ENCODE measurements around the gene NFAM1. TPM values are rescaled to one million over a fixed set of nuclear protein-coding genes. Genes with fewer than 3 reads are reported as not detected.

NFAM1 gene
- total RNA-seq, 1 experiment from 2014 or later: not detected

DNA sequence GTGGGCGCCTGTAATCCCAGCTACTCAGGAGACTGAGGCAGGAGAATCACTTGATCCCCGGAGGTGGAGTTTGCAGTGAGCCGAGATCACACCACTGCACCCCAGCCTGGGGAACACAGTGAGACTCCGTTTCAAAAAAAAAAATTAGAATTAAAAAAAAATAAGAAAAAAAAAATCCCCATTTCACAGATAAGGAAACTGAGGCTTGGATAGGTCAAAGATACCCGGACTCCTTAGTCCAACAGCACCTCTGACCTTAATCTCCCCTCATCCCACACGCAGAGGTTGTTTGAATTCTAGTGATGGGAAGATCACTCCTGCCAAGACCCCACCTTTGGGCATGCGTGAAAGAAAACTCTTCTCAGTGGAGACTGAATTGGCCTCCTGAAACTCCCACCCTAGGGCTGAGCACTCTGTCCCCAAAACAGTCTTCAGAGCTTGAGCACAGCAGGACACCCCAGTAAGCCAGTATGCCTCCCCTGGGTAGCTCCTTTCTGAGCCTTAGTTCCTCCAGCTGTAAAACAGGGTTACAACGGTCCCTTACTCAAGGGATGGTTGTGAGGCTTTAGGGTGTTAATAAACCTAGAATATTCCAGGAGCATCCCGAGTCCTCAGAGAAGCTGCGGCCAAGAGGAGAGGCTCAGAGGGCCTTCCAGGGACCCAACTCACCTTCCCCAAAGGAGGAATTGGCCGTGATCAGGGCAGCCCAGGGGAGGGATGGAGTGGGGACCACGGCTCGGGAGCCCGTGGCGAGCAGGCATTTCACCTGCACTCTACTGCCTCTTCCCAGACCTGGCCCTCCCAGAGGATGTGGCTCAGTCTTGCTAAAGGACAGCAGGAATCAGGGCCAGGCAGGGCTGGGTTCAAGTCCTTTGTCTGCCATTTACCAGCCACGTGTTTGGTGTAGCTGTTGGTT lies 73.3 kb downstream of the NFAM1 start:
- DNase-seq (ENCODE audit: low read depth): no peak

DNA sequence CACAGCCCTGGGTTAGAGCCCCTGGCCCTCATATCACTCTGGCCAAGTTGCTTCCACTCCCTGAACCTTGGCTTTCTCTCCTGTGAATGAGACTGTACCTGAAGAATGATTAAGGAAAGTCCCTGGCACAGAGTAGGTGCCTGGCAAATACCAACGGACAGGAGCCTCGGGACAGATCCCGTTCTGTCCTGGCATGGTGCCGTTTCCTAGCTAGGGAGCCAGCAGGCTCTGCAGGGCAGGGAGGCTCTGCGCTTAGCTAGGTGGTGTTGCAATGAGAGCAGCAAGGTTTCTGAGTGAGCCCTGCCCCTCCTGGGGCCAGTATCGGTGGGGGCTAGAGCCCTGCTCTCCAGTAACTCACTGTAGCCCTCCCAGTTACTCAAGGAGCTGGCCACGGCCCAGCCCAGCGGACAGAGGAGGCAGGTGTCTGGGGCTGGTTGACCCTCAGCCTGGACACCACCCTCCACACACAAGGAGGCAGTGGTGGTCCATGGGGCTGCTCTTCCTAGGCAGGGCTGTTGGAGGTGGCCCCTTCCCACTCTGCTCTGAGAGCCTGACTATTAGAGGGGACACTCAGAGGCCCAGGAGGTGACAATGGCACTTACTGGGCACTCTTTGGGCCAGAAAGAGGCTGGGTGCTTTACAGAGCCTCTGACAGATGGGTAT lies 74.4 kb downstream of the NFAM1 start:
- DNase-seq (ENCODE audit: low read depth): no peak

DNA sequence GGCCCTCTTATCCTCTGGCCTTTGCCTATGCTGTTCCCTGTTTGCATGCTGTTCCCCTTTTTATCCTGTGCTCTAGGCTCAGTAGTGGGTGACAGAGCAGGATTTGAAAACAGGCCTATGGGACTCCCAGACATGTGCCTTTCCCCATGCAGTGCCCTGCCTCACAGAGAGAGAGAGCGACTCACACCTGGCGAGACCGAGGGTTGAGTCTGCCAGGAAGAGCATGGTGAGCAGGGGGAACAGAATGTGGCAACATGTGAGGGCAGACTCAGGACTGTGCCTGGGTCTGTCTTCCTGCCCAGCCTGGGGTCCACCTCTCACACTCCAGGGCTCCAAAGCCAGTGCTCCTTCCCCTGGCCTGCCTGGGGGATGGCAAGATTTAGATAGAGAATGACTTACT lies 75.0 kb downstream of the NFAM1 start:
- DNase-seq (ENCODE audit: low read depth): no peak

DNA sequence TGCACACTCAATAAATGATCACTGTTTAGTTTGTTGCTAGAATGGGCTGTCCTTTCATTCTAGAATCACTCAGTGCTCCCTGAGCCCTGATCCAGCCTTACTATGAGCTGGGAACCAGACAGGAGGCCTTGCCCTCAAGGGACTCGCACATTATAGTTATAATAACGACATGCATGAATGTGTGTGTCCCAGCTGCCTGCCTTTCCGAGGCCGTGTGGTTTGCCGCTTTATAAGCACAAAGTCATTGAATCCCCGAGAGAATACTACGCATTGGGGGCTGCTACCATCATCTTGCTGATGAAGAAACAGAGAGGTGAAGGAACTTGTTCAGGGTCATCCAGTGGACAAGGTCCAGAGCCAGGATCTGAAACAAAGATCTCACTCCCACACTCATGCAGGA lies 75.7 kb downstream of the NFAM1 start:
- DNase-seq (ENCODE audit: low read depth): no peak

DNA sequence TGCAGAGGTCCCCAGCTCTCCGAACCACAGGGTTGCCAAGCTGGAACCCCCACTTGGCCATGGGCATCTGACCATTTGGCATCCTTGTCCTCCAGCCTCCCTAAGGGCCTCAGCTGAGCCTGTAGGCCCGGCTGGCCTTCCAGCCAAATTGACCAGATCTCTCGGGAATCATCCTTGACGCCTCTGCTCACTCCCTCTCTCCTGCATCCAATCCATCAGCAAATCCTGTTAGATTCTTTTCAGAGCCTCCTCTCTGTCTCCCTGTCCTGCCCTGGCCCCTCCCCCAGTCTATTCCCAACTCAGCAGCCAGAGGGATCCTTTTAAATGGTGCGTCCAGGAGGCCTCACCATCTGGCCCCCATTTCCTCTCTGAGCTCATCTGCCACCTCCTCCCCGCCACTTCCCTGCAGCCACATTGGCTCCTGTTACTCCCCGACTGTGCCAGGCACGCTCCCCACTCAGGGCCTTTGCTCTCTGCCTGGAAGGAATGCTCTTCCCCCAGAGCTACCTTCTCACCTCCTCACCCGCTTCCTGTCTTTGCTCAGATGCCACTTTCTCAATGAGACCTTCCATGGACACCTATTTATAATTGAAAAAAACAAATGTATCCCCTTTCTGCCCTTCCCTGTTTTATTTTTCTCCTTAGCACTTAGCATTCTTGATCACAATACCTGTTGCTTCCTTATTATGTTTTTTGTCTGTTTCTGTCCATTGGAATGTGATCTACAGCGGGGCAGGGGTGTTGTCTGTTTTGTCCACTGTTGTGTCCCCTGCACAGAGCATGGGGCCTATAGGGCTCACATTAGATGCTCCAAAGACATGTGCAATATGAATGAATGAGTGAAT lies 78.1 kb downstream of the NFAM1 start:
- DNase-seq (ENCODE audit: low read depth): peak; percentile 49

DNA sequence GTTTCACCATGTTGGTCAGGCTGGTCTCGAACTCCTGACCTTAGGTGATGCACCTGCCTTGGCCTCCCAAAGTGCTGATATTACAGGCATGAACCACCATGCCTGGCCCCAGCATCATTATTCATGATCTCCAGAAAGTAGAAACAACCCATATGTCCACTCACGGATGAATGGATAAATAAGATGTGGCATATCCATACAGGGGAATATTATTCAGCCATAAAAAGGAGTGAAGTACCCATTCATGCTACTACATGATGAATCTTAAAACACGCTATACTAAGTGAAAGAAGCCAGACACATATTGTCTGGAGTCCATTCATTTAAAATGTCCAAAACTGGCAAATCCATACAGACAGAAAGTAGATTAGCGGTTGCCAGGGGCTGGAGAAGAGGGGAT lies 81.8 kb downstream of the NFAM1 start:
- DNase-seq (ENCODE audit: low read depth): no peak

DNA sequence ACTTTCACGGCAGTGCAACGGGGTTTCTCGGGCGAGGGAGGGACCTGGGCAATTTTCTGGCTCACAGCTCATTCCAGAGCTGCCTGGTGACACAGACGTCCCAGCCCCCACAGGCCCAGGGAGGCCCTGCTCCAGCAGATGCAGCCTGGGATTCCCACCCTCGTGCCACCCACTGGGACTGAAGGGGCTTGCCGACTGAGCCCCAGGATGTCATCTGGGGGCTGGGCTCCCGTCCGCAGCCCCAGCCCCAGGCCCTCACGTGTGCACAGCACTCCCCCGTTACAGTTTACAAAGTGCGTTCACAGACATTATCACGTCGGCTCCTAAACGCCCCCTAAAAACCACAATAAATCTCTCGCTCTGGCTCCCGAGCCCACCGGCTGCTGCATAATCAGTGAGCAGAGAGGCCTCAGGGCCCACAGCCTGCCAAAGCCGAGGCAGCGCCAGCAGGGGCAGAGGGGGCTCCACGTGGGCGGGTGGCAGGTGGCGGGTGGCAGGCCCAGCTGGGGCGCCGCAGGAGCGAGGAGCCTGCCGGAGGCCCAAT lies 84.8 kb downstream of the NFAM1 start:
- no peak for DNase-seq (ENCODE audit: low read depth)

DNA sequence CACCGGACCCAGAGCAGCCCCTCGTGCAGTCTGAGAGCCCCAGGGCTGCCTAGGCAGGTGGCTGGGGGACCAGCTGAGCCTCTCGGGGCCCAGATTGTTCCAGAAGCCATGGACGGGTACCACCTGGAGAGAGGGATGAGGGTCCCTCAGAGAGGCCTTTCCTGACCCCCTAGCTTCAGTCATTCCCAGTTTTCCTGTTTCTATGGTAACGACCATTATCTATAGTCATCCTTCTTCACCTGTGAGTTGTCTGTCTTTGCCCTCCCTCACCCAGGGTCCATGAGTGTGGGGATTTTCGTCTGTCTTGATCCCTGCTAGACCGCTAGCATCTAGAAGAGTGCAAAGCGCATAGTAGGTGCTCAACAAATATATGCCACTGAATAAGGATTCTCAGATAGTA lies 85.5 kb downstream of the NFAM1 start:
- DNase-seq (ENCODE audit: low read depth): no peak

DNA sequence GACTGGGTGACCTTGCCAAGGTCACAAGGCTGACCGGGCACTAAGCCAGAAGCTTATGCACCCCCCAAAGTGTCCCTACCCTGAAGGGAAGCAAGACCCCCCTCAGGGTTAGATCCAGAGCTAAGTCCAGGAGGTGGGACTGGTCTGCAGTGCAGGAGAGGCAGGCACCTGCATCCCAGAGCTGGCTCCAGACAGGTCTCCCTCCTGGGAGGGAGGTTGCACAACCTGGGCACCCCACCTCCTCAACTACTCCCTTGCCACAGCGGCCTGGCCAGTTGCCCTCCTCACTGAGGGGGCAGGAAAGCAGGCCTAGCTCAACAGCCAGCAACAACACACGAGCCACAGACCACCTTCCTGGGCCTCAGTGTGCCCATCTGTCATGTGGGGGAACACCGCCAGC lies 86.7 kb downstream of the NFAM1 start:
- no peak for DNase-seq (ENCODE audit: low read depth)

DNA sequence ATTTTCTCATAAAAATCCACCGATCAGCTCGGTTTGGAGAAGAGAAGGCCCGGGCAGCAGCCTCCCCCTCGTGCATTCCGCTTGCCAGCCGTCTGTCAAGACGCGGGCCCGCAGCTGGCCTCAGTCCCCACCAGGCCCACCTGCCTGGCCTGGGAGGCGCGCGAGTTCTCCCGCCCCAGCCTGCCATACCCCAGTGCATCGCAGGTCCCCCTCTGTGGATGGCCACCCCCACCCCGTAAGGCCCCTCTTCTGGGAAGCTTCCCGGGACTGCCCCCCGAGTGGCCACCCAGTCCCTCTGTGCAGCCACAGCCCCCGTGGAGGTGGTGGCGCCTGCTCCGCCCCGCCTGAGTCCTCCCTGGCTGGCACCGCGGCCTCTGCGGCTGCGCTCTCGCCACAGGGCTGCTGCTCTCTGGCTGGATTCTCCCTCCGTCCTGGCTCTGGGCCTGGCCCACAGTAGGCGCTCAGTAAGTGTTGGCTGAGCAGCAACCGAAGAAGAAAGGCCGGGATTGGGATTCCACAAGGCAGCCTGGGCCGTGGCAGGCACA lies 87.8 kb downstream of the NFAM1 start:
- no peak for DNase-seq (ENCODE audit: low read depth)

DNA sequence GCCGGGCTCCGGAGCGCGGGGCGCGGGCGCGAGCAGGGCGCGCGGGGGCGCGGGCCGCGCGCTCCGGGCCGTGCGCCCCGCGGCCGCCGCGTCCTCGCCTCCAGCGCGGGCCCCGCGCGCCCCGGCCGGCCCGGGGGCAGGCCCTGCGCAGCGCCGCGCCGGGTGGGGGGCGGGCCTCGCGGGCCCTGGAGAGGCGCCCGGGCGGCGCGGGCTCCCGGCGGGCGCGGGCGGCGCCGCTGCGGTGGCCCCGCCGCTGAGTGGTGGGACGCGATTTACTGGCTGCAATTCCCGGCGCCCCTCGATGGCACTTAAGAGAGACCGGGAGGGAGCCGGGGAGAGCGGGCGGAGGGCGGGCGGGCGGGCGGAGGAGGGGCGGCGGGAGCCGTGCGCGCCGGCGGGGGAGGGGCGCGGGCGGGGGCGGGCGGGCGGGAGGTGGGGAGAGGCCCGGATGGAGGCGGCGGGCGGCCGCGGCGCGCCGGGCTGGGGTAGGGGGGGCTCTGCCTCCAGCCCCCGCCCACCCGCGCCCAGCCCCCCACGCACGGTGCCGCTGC lies 88.6 kb downstream of the NFAM1 start:
- no peak for DNase-seq (ENCODE audit: low read depth)

DNA sequence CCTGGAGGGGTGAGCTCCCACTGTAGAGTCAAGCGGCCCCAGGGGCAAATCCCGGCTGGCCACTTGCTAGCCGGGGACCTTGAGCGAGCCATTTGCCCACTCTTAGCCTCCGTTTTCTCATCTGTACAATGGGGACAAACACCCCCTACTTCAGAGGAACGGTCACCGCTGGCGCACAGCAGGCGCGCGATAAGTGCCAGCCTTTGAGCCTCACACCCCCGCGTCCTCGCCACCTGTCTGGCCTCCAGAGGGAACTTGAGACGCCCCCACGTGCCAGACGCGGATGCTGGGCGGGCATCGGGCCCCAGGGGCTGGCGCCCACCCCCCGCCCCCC lies 89.1 kb downstream of the NFAM1 start:
- DNase-seq (ENCODE audit: low read depth): no peak

DNA sequence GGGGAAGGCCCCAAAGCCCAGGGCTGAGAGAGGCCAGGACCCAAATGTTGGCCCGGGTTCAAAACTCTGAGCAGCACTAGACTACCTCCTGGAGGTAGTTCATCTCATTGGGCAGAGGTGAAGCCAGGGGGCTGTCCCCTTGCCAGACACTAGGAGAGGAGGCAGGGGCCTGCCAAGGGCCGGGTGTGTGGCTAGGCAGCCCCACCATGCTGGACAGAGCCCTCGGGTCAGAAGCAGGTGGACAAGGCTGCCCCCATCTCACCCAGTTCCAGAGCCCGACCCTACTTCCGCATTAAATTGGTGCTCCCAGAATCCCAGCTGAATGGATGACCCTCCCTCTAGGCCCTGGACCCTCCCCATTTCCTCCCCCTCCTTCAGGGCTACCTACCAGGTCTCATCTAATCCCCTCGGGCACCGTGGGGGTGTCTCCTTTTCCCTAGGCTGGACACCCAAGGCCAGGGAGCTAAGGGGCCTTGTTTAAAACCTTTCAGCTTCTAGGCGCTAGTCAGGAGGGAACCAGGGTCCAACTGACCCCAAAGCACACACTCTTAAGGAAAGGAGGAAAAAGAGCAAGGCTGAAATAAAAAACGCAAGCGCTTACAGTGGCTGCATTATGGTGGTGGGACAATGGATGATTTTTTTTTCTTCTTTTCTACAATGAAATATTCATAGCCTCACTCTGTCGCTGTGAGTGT lies 89.6 kb downstream of the NFAM1 start:
- DNase-seq (ENCODE audit: low read depth): no peak

DNA sequence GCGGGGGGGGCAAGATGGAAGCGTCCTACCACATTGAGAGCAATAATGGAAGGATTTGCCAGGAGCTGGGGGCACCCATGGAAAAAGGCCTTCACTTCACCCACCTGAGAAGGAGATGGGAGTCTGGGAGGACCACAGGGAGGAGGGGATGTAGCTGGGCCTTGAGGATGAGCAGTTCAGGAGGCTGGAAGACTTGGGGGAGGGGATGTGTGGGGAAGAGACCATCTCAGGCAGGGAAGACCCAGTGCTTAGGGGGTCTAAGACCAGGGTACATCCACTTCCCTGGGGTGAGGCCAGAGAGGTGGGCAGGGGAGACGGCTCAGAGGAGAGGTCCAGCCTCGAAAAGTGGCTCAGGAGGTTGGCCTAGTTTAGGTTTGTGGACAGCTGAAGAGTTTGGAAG lies 90.4 kb downstream of the NFAM1 start:
- DNase-seq (ENCODE audit: low read depth): no peak

DNA sequence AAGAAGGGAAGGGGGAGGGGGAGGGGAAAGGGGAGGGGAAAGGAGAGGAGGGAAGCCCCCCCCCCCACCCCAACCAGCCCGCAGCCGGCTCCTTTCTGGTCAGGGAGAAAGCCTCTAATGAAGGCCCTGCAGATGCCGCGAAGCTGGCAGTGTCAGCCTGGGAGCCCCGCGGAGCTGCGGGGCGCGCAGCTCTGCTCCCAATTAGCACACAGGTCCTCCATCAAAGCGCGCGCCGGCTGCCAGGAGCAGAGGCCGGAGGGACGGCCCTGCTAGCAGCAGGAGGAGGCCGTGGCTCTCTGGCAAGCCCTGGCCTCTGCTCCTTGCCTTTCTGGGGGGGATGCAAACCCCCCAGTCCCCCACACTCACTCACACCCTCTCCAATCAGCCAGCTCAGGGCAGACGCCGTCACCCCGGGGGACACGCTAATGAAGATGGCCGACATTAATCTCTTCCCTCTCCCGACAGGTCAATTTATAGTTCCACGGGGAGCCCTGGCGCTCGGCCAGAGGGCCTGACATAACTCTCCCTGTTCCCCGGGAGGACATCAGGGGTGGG lies 91.3 kb downstream of the NFAM1 start:
- DNase-seq (ENCODE audit: low read depth): no peak

DNA sequence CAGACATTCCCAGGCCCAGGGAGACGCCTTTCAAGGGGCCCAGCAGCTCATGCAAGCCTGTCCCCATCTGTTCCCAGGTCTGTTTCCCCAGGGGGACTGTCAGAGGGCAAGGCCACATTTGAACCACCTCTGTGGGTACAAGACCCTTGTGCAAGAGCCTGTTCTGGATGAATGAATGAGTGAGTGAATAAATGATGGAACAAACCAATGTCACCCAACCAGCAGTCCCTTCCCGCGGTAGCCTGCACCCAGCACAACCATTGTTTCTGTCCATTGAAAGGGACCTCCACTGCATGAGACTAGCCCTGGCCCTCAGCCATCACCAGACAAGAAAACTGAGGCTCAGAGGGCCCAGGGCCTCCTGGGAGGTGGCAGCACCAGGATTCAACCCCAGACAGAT lies 92.1 kb downstream of the NFAM1 start:
- DNase-seq (ENCODE audit: low read depth): no peak

DNA sequence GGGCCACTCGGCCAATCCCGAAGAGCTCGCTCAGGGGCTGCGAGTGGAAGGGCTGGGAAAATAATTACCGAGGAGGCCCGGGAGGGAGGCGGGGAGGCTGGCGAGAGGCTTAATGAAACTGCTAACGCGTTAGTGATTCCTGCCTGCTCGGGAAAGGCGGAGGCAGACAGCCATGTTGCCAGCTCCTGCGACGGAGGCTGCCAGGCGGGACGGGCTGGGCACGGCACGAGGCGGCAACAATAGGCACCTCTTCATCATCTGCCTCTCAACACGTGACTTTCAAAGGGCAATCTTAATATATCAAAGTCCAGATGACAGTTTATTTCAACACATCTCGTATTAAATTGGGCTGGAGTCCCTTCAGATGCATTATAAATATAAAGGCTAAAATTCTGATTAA lies 93.7 kb downstream of the NFAM1 start:
- DNase-seq (ENCODE audit: low read depth): no peak

DNA sequence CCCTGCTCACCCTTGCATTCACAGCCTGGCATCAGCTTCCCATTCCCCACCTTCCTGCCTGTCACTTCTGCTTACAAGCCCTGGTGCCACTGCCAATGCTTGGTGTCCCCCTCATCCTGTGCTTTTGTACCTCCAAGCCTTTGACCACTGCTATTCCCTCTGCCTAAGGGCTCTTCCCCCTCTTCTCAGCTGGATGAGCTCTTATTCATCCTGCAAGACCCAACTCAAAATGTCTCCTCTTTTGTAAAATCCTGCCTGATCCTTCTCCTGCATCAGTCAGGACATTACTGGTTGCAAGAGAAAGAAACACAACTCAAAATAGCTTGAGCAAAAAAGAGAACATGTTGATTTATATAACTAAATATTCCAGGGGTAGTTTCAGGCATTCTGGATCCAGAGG lies 94.8 kb downstream of the NFAM1 start:
- no peak for DNase-seq (ENCODE audit: low read depth)

DNA sequence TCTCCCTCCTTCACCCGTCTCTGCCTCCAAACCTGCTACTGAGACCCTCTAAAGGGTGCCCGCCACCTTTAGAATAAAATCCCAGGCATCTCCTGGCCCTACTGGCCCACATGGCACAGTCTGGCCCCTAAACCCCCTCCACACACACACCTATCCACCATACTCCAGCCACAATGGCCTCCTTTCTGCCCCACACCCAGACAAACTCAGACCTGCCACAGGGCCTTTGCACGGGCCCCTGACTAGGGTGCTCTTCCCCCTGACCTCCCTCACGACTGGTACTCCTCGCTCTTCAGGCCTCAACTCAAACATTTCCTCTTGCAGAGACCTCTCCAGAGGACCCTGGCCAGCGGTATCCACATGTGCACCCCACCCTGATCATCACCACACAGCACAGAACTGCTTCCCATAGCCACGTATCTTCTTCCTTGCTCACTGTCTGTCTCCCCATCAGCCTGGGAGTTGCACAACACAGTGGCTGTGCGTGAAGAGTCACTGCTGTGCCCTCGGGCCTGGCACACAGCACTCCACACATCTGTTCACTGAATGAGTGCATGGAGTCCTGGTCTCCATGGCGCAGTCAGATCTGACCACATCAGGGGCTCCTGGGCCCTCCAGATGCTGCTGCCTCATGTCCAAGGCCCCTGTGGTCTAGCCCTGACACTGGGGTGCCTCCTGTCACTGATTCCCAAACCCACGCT lies 95.5 kb downstream of the NFAM1 start:
- peak; percentile 26 for DNase-seq (ENCODE audit: low read depth)

DNA sequence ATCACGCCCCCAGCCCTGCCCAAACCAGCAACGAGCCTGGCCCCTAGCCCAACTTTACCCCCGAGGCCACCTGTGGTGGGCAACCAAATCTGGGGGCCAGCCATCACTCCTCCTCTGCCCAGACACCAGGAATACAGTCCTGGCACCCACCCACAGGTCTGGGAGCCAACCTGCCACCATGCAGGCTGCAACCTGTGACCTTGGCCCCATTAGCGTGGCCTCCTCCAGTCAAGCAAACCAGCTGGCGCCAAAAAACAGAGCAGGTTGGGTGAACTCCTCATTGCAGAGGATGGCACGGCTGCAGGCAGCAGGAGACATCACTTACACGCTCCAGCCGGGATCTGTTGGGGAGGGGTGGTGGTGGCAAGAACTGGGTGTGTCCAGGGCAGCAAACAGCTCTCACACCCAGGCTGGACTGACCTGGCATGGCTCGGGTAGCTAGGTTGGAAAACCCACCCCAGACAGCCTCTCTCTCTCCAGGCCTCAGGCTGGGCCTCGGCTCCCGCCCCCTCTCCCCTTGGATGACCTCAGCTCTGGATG lies 96.3 kb downstream of the NFAM1 start:
- DNase-seq (ENCODE audit: low read depth): no peak
